DMS79 treated with DMSO at 0.1 percent for 48 hours (cell line): ENCODE results near the gene ARID3A.

Experiments
- DNase-seq: peaks from one replicate; lab custom pipeline; 2025; lab: John Stamatoyannopoulos, UW

The ARID3A gene

GRCh38 chr19:892243-892893, 33.5 kb upstream of the ARID3A start:
- no peak for DNase-seq

GRCh38 chr19:892894-893689, 32.7 kb upstream of the ARID3A start, which contains the start of the genes MED16 and RNU6-9:
Gene MED16, minus strand, starts transcription at chr19:893187. Its CDS starts 2,056 bp downstream, at chr19:891131.
Gene RNU6-9, plus strand, starts transcription at chr19:893484.
- peak; percentile 85 for DNase-seq

GRCh38 chr19:896434-896833, 29.4 kb upstream of the ARID3A start:
- DNase-seq = no peak

- DNase-seq = no peak
Measured at GRCh38 chr19:896999-897398, 28.8 kb upstream of the ARID3A start.

GRCh38 chr19:897442-898039, 28.3 kb upstream of the ARID3A start:
- no peak for DNase-seq

GRCh38 chr19:898663-899062, 27.2 kb upstream of the ARID3A start:
- no peak for DNase-seq

- no peak for DNase-seq
Measured at GRCh38 chr19:899336-900042, 26.3 kb upstream of the ARID3A start.

GRCh38 chr19:900043-900301, 25.9 kb upstream of the ARID3A start:
- DNase-seq = no peak

- no peak for DNase-seq
Measured at GRCh38 chr19:900302-901111, 25.3 kb upstream of the ARID3A start.

DNA sequence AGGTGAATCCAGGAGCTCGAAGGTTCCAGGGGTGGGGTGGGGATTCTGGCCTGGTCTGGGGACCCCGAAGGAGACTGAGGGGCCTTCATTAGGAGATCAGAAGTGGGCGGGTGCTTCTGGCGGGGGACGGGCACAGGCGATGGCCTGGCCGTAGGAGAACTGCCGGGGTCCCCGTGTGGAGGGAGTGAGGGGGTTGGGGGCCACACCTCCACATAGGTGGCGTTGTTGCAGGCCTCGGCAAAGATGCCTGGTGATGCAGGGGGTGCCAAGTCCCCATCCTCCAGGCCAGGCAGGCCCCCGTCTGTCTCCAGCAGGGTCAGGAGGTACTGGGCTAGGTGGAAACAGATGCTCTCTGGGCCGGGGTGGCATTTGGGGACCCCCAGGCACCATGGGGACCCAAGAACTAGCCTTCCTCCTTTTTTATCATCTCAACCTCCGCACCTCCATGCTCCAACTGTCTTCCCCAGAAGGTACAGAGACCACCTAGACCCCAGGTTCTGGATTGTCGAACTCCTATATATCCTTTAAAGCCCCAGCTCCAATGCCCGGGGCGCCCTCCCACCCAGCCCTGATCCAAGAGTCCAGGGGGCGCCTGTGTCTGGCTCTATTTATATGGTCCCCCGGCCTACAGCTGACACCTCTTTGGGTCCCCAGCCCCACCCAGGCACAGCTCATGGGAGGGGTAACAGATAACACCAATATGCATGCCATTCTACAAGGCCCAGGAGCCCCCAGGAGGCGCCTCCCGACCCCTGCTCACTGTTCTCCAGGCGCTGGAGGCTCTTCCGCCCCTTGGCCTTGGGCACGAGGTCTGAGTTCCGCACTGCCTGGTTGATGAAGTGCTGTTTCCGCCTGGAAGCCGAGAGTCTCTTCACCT, 24.4 kb upstream of the ARID3A start:
- no peak for DNase-seq

DNA sequence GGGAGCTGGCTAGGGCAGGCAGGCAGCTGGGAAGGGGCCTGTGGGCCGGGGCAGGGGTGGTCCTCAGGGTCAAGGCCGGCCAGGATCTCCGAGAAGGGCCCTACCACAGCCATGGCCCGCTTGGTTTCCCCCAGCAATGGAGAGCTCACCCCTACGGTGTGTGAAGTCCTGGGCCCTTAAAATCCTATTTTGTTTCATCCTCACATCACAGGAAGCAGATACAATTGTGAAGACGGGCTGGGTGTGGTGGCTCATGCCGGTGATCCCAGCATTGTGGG, 23.8 kb upstream of the ARID3A start:
- no peak for DNase-seq

DNA sequence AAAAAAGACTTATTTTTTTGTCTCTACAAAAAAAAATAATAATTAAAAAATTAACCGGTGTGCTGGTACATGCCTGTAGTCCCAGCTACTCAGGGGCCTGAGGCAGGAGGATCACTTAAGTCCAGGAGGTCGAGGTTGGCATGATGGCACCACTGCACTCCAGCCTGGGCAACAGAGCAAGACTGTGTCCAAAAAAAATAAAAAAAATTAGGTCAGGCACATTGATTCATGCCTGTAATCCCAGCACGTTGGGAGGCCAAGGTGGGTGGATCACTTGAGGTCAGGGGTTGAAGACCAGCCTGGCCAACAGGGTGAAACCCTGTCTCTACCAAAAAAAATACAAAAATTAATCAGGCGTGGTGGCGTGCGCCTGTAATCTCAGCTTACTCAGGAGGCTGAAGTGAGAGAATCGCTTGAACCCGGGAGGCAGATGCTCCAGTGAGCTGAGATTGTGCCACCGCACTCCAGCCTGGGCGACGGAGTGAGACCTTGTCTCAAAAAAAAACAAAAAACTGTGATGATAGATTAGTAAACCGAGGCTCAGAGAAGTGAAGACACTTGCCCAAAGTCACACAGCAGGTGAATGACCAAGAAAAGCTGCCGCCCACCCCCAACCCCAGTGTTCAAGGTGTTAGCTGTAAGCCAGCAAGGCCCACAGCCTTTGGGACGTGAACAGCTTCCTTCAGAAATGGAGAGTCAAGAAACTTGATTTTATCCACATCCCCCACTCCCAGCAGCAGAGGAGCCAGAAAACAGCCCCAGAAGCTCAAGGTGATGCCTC, 23.2 kb upstream of the ARID3A start:
- DNase-seq = no peak

- DNase-seq = no peak
Measured at GRCh38 chr19:903266-903797, 22.5 kb upstream of the ARID3A start.

- no peak for DNase-seq
Measured at GRCh38 chr19:904545-904944, 21.3 kb upstream of the ARID3A start.

DNA sequence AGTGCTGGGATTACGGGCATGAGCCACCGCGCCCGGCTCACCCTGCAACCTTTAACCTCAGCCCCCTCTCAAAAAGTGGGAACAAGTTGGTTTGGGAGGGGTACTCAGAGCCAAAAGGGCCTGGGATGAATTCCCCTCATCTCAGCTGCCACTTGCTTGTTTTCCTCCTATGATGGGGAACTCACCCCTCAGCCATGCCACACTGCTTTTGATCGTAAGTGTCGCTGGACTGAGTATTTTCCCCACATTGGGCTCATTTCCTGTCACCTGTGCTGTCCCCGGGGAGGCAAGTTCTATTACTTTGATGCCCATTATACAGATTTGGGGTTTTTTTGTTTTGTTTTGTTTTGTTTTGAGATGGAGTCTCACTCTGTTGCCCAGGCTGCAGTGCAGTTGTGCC, 19.4 kb upstream of the ARID3A start:
- no peak for DNase-seq

DNA sequence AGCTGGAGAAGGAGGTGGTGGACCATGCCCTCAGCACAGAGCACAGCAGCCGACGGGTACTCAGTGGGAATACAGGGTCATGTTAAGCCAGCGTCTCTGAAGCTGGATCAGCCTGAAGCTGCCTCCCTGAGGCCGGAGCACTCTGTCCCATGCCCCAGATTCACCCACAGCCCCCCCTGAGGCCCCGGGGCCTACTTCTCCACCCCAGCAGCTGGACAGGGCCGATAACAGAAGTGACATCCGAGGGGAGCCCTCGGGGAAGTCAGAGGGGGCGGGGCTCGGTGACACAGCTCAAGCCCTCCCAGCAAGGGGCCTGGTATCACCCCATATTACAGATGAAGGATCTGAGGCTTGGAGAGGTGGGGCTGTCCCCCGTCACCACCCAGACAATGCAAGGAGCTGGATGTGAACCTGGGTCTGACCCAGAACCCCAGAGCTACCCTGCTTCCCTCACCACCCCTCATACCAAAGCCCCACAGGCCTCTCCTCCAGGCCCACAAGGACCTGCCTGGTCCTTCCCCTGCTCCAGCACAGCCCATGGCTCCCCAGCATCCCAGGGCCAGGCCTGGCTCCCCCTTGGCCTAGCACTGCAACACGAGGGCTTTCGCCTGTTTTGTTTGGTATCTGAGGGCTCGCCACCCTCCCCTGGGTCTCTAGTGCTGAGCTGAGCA, 18.5 kb upstream of the ARID3A start:
- no peak for DNase-seq

GRCh38 chr19:911197-912033, 14.4 kb upstream of the ARID3A start:
- DNase-seq = no peak
